Mesenchymal stem cell (in vitro differentiated cells and primary cell): Measurements from ENCODE around the gene LRRN2. TPM values are rescaled to one million over a fixed set of nuclear protein-coding genes. Genes with fewer than 3 reads are reported as not detected.

Source experiments
- DNase-seq: peaks from one replicate; pipeline ENCODE4 v3.0.0-alpha.2; 2013
- H2AFZ ChIP-seq: one replicate; pipeline ENCODE4 v1.6.1; 2013; ENCODE audit warnings: low read depth, mild to moderate bottlenecking, control low read depth, inconsistent platforms, low read length, moderate library complexity
- H2AK5ac ChIP-seq: 2 replicates; pipeline ENCODE4 v1.6.1; 2013; ENCODE audit warnings: low read length, moderate library complexity, mild to moderate bottlenecking, inconsistent platforms; ENCODE audit not compliant: severe bottlenecking
- H2BK120ac ChIP-seq: one replicate; pipeline ENCODE4 v1.6.1; 2013; ENCODE audit warnings: low read depth, mild to moderate bottlenecking, inconsistent platforms, low read length, moderate library complexity
- H2BK12ac ChIP-seq, 2 experiments: one replicate each; pipeline ENCODE4 v1.6.1; 2013; ENCODE audit warnings: inconsistent platforms in 2 of 2, low read length in 2 of 2, mild to moderate bottlenecking in 2 of 2, moderate library complexity in 2 of 2, control low read depth in 1 of 2
- H2BK15ac ChIP-seq: one replicate; pipeline ENCODE4 v1.6.1; 2013; ENCODE audit warnings: mild to moderate bottlenecking, low read depth, inconsistent platforms; ENCODE audit not compliant: poor library complexity, severe bottlenecking
- H2BK5ac ChIP-seq: 2 replicates; pipeline ENCODE4 v1.6.1; 2013; ENCODE audit warnings: low read depth, mild to moderate bottlenecking, low read length, control low read depth, inconsistent platforms; ENCODE audit not compliant: poor library complexity, severe bottlenecking
- H3K14ac ChIP-seq, 2 experiments: one replicate each; pipeline ENCODE4 v1.6.1; 2013; ENCODE audit warnings: inconsistent platforms in 2 of 2, low read length in 2 of 2, control low read depth in 1 of 2, mild to moderate bottlenecking in 1 of 2, moderate library complexity in 1 of 2
- H3K18ac ChIP-seq, 2 experiments: one replicate each; pipeline ENCODE4 v1.6.1; 2013; ENCODE audit warnings: inconsistent platforms in 2 of 2, low read length in 2 of 2, control low read depth in 1 of 2, low read depth in 1 of 2, mild to moderate bottlenecking in 1 of 2
- H3K23ac ChIP-seq, 2 experiments: one replicate each; pipeline ENCODE4 v1.6.1; 2013; ENCODE audit warnings: inconsistent platforms in 2 of 2, low read length in 2 of 2, mild to moderate bottlenecking in 2 of 2, moderate library complexity in 2 of 2, control low read depth in 1 of 2
- H3K27ac ChIP-seq: 2 replicates; pipeline ENCODE4 v1.5.1; 2013; ENCODE audit warnings: mild to moderate bottlenecking, moderate library complexity, low read length, control low read depth, inconsistent platforms; ENCODE audit not compliant: poor library complexity, severe bottlenecking
- H3K27me3 ChIP-seq, 2 experiments: 2 replicates each; pipeline versions ENCODE4 v1.6.1 to v1.7.0; 2013; ENCODE audit warnings: low read length in 2 of 2, mild to moderate bottlenecking in 2 of 2, moderate library complexity in 2 of 2, control low read depth in 1 of 2, inconsistent platforms in 1 of 2; ENCODE audit not compliant: control insufficient read depth in 1 of 2, insufficient read depth in 1 of 2
- H3K36me3 ChIP-seq, 2 experiments: 2 replicates each; pipeline versions ENCODE4 v1.6.1 to v1.7.0; 2013; ENCODE audit warnings: low read length in 2 of 2, control low read depth in 1 of 2, inconsistent platforms in 1 of 2, low read depth in 1 of 2, mild to moderate bottlenecking in 1 of 2; ENCODE audit not compliant: insufficient read depth in 2 of 2, control insufficient read depth in 1 of 2
- H3K4ac ChIP-seq, 2 experiments: one replicate each; pipeline ENCODE4 v1.6.1; 2013; ENCODE audit warnings: inconsistent platforms in 2 of 2, low read length in 2 of 2, mild to moderate bottlenecking in 2 of 2, moderate library complexity in 2 of 2, control low read depth in 1 of 2, low read depth in 1 of 2
- H3K4me1 ChIP-seq: 2 replicates; pipeline ENCODE4 v1.6.1; 2013; ENCODE audit warnings: low read depth, low read length, control low read depth; ENCODE audit not compliant: control insufficient read depth, insufficient read depth
- H3K4me2 ChIP-seq: 2 replicates; pipeline ENCODE4 v1.6.1; 2013; ENCODE audit warnings: low read length, mild to moderate bottlenecking, inconsistent platforms; ENCODE audit not compliant: poor library complexity, severe bottlenecking
- H3K4me3 ChIP-seq, 2 experiments: 2 replicates each; pipeline versions ENCODE4 v1.5.1 to v1.7.0; 2013; ENCODE audit warnings: low read length in 2 of 2, mild to moderate bottlenecking in 2 of 2, control low read depth in 1 of 2, low read depth in 1 of 2; ENCODE audit not compliant: insufficient read depth in 1 of 2
- H3K79me1 ChIP-seq: replicated peaks from 2 replicates; pipeline ENCODE4 v1.6.1; 2013; ENCODE audit warnings: mild to moderate bottlenecking, control low read depth, low read length, inconsistent platforms; ENCODE audit not compliant: poor library complexity, severe bottlenecking
- H3K9ac ChIP-seq: 2 replicates; pipeline ENCODE4 v1.7.0; 2013; ENCODE audit warnings: mild to moderate bottlenecking, low read length, moderate library complexity
- H3K9me3 ChIP-seq: 2 replicates; pipeline ENCODE4 v1.7.0; 2013; ENCODE audit warnings: mild to moderate bottlenecking, low read length; ENCODE audit not compliant: control insufficient read depth
- H4K8ac ChIP-seq: one replicate; pipeline ENCODE4 v1.6.1; 2013; ENCODE audit warnings: inconsistent platforms, mild to moderate bottlenecking, low read length, moderate library complexity
- H4K91ac ChIP-seq: one replicate; pipeline ENCODE4 v1.6.1; 2013; ENCODE audit warnings: mild to moderate bottlenecking, low read length, inconsistent platforms
- WGBS: methylation state at CpG from one replicate; pipeline ENCODE4 v1.1.7; 2013; ENCODE audit warnings: mixed read lengths; 5-methylcytosine and 5-hydroxymethylcytosine counted together
- polyA plus RNA-seq, 2 experiments: library from polyadenylated mRNA; stranded (reverse); fragments of 200-250 nt; gene quantifications; one replicate each; pipeline ENCODE4 v1.2.3, GENCODE V29; 2013

LRRN2 gene
- 11.9 TPM for polyA plus RNA-seq (2013, experiment 1 of 2)
- polyA plus RNA-seq (2013, experiment 2 of 2) = 11.8 TPM

DNA sequence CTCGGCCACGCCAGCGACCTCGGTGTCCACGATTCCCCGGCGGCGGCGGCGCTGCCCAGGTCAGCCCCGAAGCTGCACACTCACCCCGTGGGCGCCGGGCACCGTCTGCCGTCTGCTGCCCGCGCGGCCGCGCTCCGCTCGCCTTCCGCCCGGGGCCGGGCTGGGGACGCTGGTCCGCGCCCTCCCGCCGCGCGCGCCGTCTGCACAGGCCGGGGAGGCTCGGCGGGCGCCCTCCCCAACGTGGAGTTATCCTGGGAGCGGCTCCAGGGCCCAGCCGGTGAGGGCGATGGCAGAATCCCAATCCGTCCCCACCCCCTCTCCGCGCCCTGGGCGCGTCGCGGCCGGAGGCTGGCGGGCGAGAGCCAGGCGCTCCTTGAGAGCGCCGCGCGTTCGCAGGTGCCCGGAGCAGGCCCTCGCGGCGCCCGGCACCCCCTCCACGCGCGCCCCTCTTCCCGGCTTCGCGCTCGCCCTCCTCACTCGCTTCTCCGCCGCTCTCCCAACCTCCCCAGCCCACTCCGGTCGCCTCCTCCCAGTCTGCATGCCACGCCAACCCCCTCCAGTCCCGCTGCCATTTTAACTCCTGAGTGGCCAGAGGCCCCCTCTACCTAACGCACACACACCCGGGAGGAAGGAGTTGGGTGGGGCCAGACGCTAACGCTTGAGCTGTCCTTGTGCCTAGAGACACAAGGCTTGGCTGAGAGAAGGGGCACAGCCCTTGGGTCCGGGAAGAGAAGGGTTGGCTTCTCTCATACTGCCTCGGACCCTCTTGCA is at the start of gene LRRN2:
Gene LRRN2, minus strand, starts transcription at position 503 of the 771 bp plus-strand sequence. CDS start 65,746 bp downstream, outside the sequence.
- Histone ChIP-seq H2BK12ac (peak within 1 kb of the TSS in 1 of 2 experiments; percentile 38), H3K9ac (no peak within 1 kb of the TSS), H3K4me1 (peaks cover 11% of the 10 kb centered on the region), H3K4me2 (peak within 1 kb of the TSS; percentile 52), H2BK5ac (no peak within 1 kb of the TSS), H3K36me3 (no peaks in the 10 kb centered on the region), H4K8ac (peak within 1 kb of the TSS; percentile 64), H3K14ac (peak within 1 kb of the TSS in 1 of 2 experiments; percentile 13), H3K27ac (no peak within 1 kb of the TSS), H2BK15ac (peak within 1 kb of the TSS; percentile 52), H2AFZ (peak within 1 kb of the TSS; percentile 34), H2BK120ac (no peak within 1 kb of the TSS), H3K4ac (peak within 1 kb of the TSS; percentile 29 to 30), H4K91ac (peak within 1 kb of the TSS; percentile 52), H3K27me3 (peaks cover 79% of the 10 kb centered on the region in 2 experiments), H3K9me3 (no peaks in the 10 kb centered on the region), H2AK5ac (no peak within 1 kb of the TSS), H3K18ac (peak within 1 kb of the TSS in 1 of 2 experiments; percentile 49), H3K79me1 (no peaks in the 10 kb centered on the region), H3K23ac (peak within 1 kb of the TSS in 1 of 2 experiments; percentile 46), H3K4me3 (peak within 1 kb of the TSS in 1 of 2 experiments; percentile 36)
- DNase-seq = no peak
- 2% methylated on average over 60 of the region's 84 CpGs for WGBS

DNA sequence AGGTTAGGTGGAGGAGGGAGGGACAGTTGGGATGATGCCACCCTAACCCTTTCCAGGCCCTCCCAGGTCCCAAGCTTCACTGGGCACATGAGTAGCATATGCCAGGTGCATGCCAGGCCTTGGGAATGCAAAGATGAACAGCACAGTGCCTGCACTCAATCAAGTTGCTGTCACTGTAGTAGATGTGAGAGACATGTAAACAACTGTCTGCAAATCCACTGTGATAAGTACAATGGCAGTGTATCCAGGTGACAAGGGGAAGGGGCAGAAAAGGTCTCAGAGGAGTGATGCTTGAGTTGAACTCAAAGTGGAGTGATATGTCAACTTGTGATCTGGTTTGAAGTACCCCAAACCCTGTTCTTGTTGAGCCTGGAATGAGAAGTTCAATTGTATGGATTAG is 49.5 kb upstream of the LRRN2 start:
- Histone ChIP-seq H2BK15ac (no peak overlapping the region), H3K4me1 (no peaks in the 10 kb centered on the region), H3K14ac (no peak overlapping the region), H4K8ac (no peak overlapping the region), H3K27ac (no peak overlapping the region), H3K27me3 (peaks cover 20 to 71% of the 10 kb centered on the region in 2 experiments), H2AK5ac (no peak overlapping the region), H3K4ac (no peak overlapping the region), H4K91ac (no peak overlapping the region), H3K4me3 (no peak overlapping the region), H2BK120ac (no peak overlapping the region), H2BK5ac (no peak overlapping the region), H3K9me3 (peaks cover 23% of the 10 kb centered on the region), H3K36me3 (no peaks in the 10 kb centered on the region), H3K9ac (no peak overlapping the region), H2BK12ac (no peak overlapping the region), H2AFZ (no peak overlapping the region), H3K4me2 (no peak overlapping the region), H3K23ac (no peak overlapping the region), H3K18ac (no peak overlapping the region), H3K79me1 (no peaks in the 10 kb centered on the region)
- DNase-seq = no peak

- Histone ChIP-seq H4K8ac (no peak overlapping the region), H2AFZ (no peak overlapping the region), H3K4me2 (no peak overlapping the region), H3K9me3 (peaks cover 19% of the 10 kb centered on the region), H3K27ac (no peak overlapping the region), H3K4ac (no peak overlapping the region), H3K79me1 (no peaks in the 10 kb centered on the region), H2BK15ac (no peak overlapping the region), H3K36me3 (no peaks in the 10 kb centered on the region), H3K9ac (no peak overlapping the region), H3K27me3 (peaks cover 20 to 79% of the 10 kb centered on the region in 2 experiments), H2BK5ac (no peak overlapping the region), H3K18ac (no peak overlapping the region), H3K14ac (no peak overlapping the region), H4K91ac (no peak overlapping the region), H3K23ac (no peak overlapping the region), H2AK5ac (no peak overlapping the region), H2BK12ac (no peak overlapping the region), H2BK120ac (no peak overlapping the region), H3K4me3 (no peak overlapping the region), H3K4me1 (no peaks in the 10 kb centered on the region)
- WGBS = 80% methylated on average over 11 of the region's 12 CpGs
- DNase-seq = no peak
These were observed 48.5 kb upstream of the LRRN2 start for GRCh38 chr1:204733869-204734596.

DNA sequence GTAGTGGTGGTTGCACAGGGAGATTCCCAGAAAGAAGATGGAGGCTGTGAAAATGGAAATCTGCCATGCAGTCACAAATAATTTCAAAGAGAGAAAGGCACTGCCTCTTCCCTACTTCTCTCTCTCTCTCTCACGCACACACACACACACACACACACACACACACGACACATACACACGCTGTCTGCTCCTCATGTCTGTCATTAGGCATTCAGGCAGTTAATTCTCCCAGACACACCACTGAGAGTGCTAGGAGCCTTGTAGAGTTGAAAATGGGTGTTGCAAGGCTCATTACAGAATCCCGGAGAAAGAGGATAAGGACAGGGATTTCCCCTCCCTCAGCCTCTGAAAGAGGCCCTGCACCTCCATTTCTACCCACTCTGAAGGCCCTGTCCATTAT is 47.8 kb upstream of the LRRN2 start:
- Histone ChIP-seq H2BK12ac (no peak overlapping the region), H3K18ac (no peak overlapping the region), H3K27ac (no peak overlapping the region), H3K4ac (no peak overlapping the region), H4K8ac (no peak overlapping the region), H3K4me1 (no peaks in the 10 kb centered on the region), H3K14ac (no peak overlapping the region), H2BK15ac (no peak overlapping the region), H2AK5ac (no peak overlapping the region), H3K9me3 (peaks cover 12% of the 10 kb centered on the region), H3K4me2 (no peak overlapping the region), H3K36me3 (no peaks in the 10 kb centered on the region), H3K23ac (no peak overlapping the region), H3K4me3 (no peak overlapping the region), H2BK5ac (no peak overlapping the region), H2AFZ (no peak overlapping the region), H3K27me3 (peaks cover 20 to 86% of the 10 kb centered on the region in 2 experiments), H3K79me1 (no peaks in the 10 kb centered on the region), H3K9ac (no peak overlapping the region), H2BK120ac (no peak overlapping the region), H4K91ac (no peak overlapping the region)
- no peak for DNase-seq
- 58% methylated on average over 3 of the region's 4 CpGs for WGBS
